ENCODE measurements around the gene C2. TPM values are rescaled to one million over a fixed set of nuclear protein-coding genes. Genes with fewer than 3 reads are reported as not detected.

Gene C2
- total RNA-seq, 2 donors from 2014 or later, result 2.1 TPM; not detected in 1

Other genes with a start within 250 kb of the C2 start
- 1 to 10 TPM; 3.8 to 4.6 TPM for gene LY6G5C, start 246.7 kb upstream of the C2 start, total RNA-seq
- gene ABHD16A, start 224.4 kb upstream of the C2 start, total RNA-seq, result 10 to 100 TPM; 57.8 to 75.1 TPM
- 10 to 100 TPM in 1 of 2 donors, 1 to 10 TPM in 1; 1.6 to 29.1 TPM for gene LY6G6F, start 220.9 kb upstream of the C2 start, total RNA-seq
- not detected for gene LY6G6D, start 212.4 kb upstream of the C2 start, total RNA-seq
- gene LY6G6C, start 206.0 kb upstream of the C2 start, total RNA-seq, result not detected
- 100 to 1,000 TPM in 1 of 2 donors, 1 to 10 TPM in 1; 3.4 to 129 TPM for gene MPIG6B, start 204.3 kb upstream of the C2 start, total RNA-seq
- gene DDAH2, start 198.4 kb upstream of the C2 start, total RNA-seq, result 1 to 10 TPM; 4.7 to 7.3 TPM
- 100 to 1,000 TPM; 145 to 152 TPM for gene CLIC1, start 191.2 kb upstream of the C2 start, total RNA-seq
- gene MSH5, start 187.7 kb upstream of the C2 start, total RNA-seq, result 10 to 100 TPM; 12.9 to 18.3 TPM
- gene SAPCD1, start 165.1 kb upstream of the C2 start, total RNA-seq, result 1 to 10 TPM; 3.6 to 4.2 TPM
- gene VWA7, start 150.4 kb upstream of the C2 start, total RNA-seq, result 1 to 10 TPM; 2.8 to 2.9 TPM
- gene VARS1, start 132.0 kb upstream of the C2 start, total RNA-seq, result 10 to 100 TPM; 58.0 to 73.7 TPM
- 10 to 100 TPM; 20.9 to 22.5 TPM for gene LSM2, start 120.8 kb upstream of the C2 start, total RNA-seq
- 1 to 10 TPM; 3.4 to 3.5 TPM for gene HSPA1L, start 112.4 kb upstream of the C2 start, total RNA-seq
- 10 to 100 TPM; 15.1 to 20.2 TPM for gene HSPA1A, start 112.2 kb upstream of the C2 start, total RNA-seq
- gene HSPA1B, start 100.0 kb upstream of the C2 start, total RNA-seq, result 10 to 100 TPM; 18.0 to 20.5 TPM
- gene NEU1, start 64.9 kb upstream of the C2 start, total RNA-seq, result 10 to 100 TPM; 27.1 to 29.6 TPM
- gene SLC44A4, start 48.7 kb upstream of the C2 start, total RNA-seq, result under 1 TPM; 0.10 to 0.13 TPM
- gene EHMT2, start 30.0 kb upstream of the C2 start, total RNA-seq, result 10 to 100 TPM; 40.4 to 46.2 TPM
- under 1 TPM; 0.50 to 0.96 TPM for gene ZBTB12, start 25.6 kb upstream of the C2 start, total RNA-seq
- under 1 TPM in 1 of 2 donors, not detected in 1; 0.65 TPM for gene CFB, start 18.4 kb downstream of the C2 start, total RNA-seq
- gene NELFE, start 31.3 kb downstream of the C2 start, total RNA-seq, result 10 to 100 TPM; 45.8 to 46.2 TPM
- gene SKIC2, start 31.5 kb downstream of the C2 start, total RNA-seq, result 10 to 100 TPM; 85.5 to 94.5 TPM
- 10 to 100 TPM; 31.9 to 35.0 TPM for gene DXO, start 44.4 kb downstream of the C2 start, total RNA-seq
- 1 to 10 TPM; 3.8 to 5.4 TPM for gene C4A, start 54.3 kb downstream of the C2 start, total RNA-seq
- gene C4B, start 87.1 kb downstream of the C2 start, total RNA-seq, result 1 to 10 TPM; 2.2 to 3.7 TPM
- under 1 TPM; 0.35 to 0.76 TPM for gene CYP21A2, start 110.7 kb downstream of the C2 start, total RNA-seq
- 10 to 100 TPM in 1 of 2 donors, 1 to 10 TPM in 1; 7.3 to 11.4 TPM for gene TNXB, start 181.6 kb downstream of the C2 start, total RNA-seq
- gene ATF6B, start 200.5 kb downstream of the C2 start, total RNA-seq, result 100 to 1,000 TPM; 107 to 117 TPM
- 1 to 10 TPM; 1.5 to 1.6 TPM for gene FKBPL, start 202.6 kb downstream of the C2 start, total RNA-seq
- gene PRRT1, start 224.2 kb downstream of the C2 start, total RNA-seq, result under 1 TPM; 0.35 to 0.50 TPM
- gene PPT2, start 226.4 kb downstream of the C2 start, total RNA-seq, result 1 to 10 TPM; 8.1 to 9.2 TPM
- gene EGFL8, start 236.9 kb downstream of the C2 start, total RNA-seq, result 1 to 10 TPM; 9.6 to 9.7 TPM
- 10 to 100 TPM; 22.7 to 54.2 TPM for gene AGPAT1, start 248.4 kb downstream of the C2 start, total RNA-seq

Data from T-helper 17 cell (primary cell).